Transverse colon (tissue), 3 donors: ENCODE results near the gene RBMX2.

ENCODE experiments used
- CTCF ChIP-seq, 5 experiments: fragments of 200-600 bp in 3 of 5; fragments of 450-650 bp in 2 of 5; sonication (generic) in 3 of 5; IDR thresholded peaks; 1 replicate in 2 of 5; 2 replicates in 3 of 5; pipeline ENCODE4 v1.5.1; 2016 to 2017; ENCODE audit warnings: antibody characterized with exemption in 5 of 5, inconsistent platforms in 3 of 5, mild to moderate bottlenecking in 2 of 5, moderate library complexity in 1 of 5
- POLR2A ChIP-seq: fragments of 450-650 bp; IDR thresholded peaks from one replicate; pipeline ENCODE4 v1.6.1; 2016; ENCODE audit warnings: antibody characterized with exemption, mild to moderate bottlenecking, moderate library complexity

- TF ChIP-seq CTCF (IDR thresholded peaks at IDR 0.05) (no peak), POLR2A (no peak)
Observed at GRCh38 chrX:130386408-130386808, 15.4 kb upstream of the RBMX2 start.
